Tibial artery (tissue), 4 donors: ENCODE results near the gene LARP6.
"Not testable (repeated sequence)": the region's sequence is repeated elsewhere in the genome, so short reads cannot be mapped to it uniquely, and the experiment has no call there.

Source experiments
- DNase-seq, 2 donors: peaks; one replicate each; pipeline ENCODE4 v3.0.0-alpha.2; 2019
- H3K27ac ChIP-seq, 2 donors: fragments of 200-600 bp; sonication (generic) in 1 of 2; 1 replicate in 1 of 2; 2 replicates in 1 of 2; pipeline ENCODE4 v1.5.1; 2018 to 2019; ENCODE audit warnings: mild to moderate bottlenecking in 1 of 2
- H3K27me3 ChIP-seq, 2 donors: fragments of 200-600 bp; sonication (generic) in 1 of 2; one replicate each; pipeline versions ENCODE4 v1.5.1 to v1.6.0; 2016 to 2019
- H3K36me3 ChIP-seq, 3 donors: fragments of 200-600 bp; sonication (generic) in 2 of 3; one replicate each; pipeline ENCODE4 v1.5.1; 2016 to 2019; ENCODE audit warnings: mild to moderate bottlenecking in 2 of 3
- H3K4me1 ChIP-seq, 4 donors: fragments of 200-600 bp; sonication (generic) in 2 of 4; 1 replicate in 3 of 4; 2 replicates in 1 of 4; pipeline ENCODE4 v1.5.1; 2016 to 2019
- H3K4me3 ChIP-seq, 2 donors: fragments of 200-600 bp; sonication (generic) in 1 of 2; 1 replicate in 1 of 2; 2 replicates in 1 of 2; pipeline ENCODE4 v1.5.1; 2018 to 2019; ENCODE audit warnings: mild to moderate bottlenecking in 2 of 2
- H3K9me3 ChIP-seq, 3 donors: fragments of 200-600 bp; sonication (generic) in 1 of 3; one replicate each; pipeline ENCODE4 v1.5.1; 2016 to 2019
- intact Hi-C: fragments of 100-400 bp; cut with DNase I; formaldehyde crosslinking; loops from one replicate; pipeline ENCODE4 v1.15.0; 2023; ENCODE audit warnings: low total_unique reads
- TF ChIP-seq, protein P1 (sequence below), 2 experiments: fragments of 200-600 bp in 1 of 2; fragments of 450-650 bp in 1 of 2; IDR thresholded peaks; one replicate each; pipeline ENCODE4 v1.5.1; 2017 to 2019; ENCODE audit warnings: antibody characterized with exemption in 2 of 2, mild to moderate bottlenecking in 1 of 2, moderate library complexity in 1 of 2

LARP6 gene

DNA sequence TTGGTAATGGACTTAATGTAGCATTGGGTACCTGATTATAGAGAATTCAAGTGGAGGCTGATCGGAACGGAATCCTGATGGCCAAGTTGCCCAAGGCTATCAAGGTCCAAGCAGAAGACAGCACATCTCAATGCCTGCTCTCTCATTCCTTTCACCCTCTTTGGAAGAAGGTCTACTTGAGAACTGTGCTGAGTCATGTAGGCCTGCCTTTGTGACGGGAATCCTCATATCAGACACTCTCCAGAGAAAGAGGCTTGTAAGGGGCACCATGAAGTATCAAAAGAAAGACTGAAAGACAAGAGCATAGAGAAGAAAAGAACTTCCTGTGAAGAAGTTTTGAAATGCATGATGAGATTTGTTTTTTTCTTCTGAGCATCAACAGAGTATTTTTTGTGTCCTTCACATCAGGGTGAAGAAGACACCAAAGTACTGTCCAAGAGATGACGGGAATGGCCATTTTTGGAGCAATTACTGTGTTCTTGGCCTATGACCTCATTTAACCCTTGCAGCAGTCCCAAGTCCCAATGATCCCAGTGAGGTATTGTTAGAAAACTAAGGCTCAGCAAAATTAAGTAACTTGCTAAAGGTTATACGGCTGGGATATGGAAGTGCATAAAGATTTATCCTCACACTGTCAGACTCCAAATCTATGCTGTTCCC is 13.2 kb upstream of the LARP6 start:
- no peaks in the 10 kb centered on the region for H3K27me3 ChIP-seq
- intact Hi-C loops = no loop called here
- peaks cover 0 to 10% (median 4%) of the 10 kb centered on the region in 4 donors for H3K4me1 ChIP-seq
- no peak overlapping the region for H3K4me3 ChIP-seq
- H3K9me3 ChIP-seq = no peaks in the 10 kb centered on the region
- no peak for DNase-seq
- TF ChIP-seq, protein P1, sequence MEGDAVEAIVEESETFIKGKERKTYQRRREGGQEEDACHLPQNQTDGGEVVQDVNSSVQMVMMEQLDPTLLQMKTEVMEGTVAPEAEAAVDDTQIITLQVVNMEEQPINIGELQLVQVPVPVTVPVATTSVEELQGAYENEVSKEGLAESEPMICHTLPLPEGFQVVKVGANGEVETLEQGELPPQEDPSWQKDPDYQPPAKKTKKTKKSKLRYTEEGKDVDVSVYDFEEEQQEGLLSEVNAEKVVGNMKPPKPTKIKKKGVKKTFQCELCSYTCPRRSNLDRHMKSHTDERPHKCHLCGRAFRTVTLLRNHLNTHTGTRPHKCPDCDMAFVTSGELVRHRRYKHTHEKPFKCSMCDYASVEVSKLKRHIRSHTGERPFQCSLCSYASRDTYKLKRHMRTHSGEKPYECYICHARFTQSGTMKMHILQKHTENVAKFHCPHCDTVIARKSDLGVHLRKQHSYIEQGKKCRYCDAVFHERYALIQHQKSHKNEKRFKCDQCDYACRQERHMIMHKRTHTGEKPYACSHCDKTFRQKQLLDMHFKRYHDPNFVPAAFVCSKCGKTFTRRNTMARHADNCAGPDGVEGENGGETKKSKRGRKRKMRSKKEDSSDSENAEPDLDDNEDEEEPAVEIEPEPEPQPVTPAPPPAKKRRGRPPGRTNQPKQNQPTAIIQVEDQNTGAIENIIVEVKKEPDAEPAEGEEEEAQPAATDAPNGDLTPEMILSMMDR (IDR thresholded peaks at IDR 0.05) = no peak
- no peaks in the 10 kb centered on the region for H3K36me3 ChIP-seq
- no peak overlapping the region for H3K27ac ChIP-seq

DNA sequence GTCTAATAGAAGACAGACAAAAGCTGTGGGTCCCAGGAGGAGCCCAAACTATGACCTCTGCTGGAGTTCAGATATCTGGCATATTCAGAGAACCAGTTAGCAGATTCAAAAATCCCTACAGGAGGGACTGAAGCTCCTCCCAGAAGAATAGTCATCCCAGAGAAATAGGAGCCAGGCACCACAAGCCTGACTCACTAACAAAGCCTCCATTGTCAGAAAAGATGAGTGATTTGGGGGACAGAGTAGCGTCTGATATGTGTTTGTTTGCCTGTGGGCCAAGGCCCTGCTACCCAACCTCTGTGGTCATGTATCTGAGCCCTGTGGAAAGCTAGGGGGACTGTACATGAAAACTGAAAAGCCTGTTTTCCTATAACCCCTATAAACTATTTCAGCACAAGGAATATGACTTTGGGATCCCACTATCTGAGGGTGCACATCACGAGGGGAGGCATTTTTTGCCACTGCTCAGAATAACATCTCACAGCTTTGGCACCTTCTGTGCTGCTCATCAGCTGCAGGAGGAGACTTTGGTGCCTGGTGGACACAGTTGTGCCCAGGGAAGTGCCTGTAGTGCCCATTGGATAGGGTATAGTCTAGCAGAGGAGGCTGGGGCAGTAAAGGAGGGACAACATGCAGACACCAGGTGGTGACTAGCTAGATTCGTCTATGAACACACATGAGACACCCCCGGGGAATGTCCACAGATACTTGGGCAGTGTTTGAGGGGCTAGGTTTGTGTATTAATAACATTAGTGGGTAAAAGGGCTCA is 9.7 kb upstream of the LARP6 start:
- TF ChIP-seq, protein P1 (IDR thresholded peaks at IDR 0.05) = no peak
- Histone ChIP-seq H3K27ac (no peak overlapping the region), H3K4me1 (peaks cover 0 to 10% (median 8%) of the 10 kb centered on the region in 4 donors), H3K9me3 (no peaks in the 10 kb centered on the region), H3K36me3 (no peaks in the 10 kb centered on the region), H3K27me3 (no peaks in the 10 kb centered on the region), H3K4me3 (no peak overlapping the region)
- intact Hi-C loops = no loop called here
- DNase-seq = no peak

DNA sequence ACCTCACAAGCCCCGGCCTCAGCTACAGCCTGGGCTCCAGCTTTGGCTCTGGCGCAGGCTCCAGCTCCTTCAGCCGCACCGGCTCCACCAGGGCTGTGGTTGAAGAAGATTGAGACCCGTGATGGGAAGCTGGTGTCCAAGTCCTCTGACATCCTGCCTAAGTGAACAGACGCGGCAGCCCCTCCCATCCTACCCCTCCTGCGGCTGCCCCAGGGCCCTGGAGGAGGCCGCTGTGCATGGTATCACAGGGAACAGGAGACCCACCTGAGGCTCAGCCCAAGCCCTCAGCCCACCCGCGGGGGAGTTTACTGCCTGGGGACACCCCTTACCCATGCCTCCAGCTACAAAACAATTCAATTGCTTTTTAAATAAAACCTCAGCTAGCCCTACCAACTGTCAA is 6.0 kb upstream of the LARP6 start:
- Histone ChIP-seq H3K27ac (no peak overlapping the region), H3K4me1 (peaks cover 0 to 43% (median 36%) of the 10 kb centered on the region in 4 donors), H3K4me3 (no peak overlapping the region), H3K27me3 (no peaks in the 10 kb centered on the region), H3K9me3 (no peaks in the 10 kb centered on the region), H3K36me3 (no peaks in the 10 kb centered on the region)
- TF ChIP-seq, protein P1 (IDR thresholded peaks at IDR 0.05) = no peak
- intact Hi-C loops = no loop called here
- no peak for DNase-seq

DNA sequence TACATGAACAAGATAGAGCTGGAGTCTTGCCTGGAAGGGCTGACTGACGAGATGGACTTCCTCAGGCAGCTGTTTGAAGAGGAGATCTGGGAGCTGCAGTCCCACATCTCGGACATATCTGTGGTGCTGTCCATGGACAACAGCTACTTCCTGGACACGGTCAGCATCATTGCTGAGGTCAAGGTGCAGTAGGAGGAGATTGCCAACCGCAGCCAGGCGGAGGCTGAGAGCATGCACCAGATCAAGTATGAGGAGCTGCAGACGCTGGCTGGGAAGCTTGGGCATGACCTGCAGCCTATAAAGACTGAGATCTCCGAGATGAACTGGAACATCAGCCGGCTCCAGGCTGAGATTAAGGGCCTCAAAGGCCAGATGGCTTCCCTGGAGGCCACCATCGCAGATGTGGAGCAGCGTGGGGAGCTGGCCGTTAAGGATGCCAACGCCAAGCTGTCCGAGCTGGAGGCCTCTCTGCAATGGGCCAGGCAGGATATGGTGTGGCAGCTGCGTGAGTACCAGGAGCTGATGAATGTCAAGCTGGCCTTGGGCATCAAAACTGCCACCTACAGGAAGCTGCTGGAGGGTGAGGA is 5.5 kb upstream of the LARP6 start:
- no peaks in the 10 kb centered on the region for H3K9me3 ChIP-seq
- TF ChIP-seq, protein P1 (IDR thresholded peaks at IDR 0.05) = no peak
- intact Hi-C loops = no loop called here
- no peaks in the 10 kb centered on the region for H3K36me3 ChIP-seq
- H3K4me3 ChIP-seq = no peak overlapping the region
- H3K4me1 ChIP-seq = peaks cover 0 to 47% (median 38%) of the 10 kb centered on the region in 4 donors
- H3K27me3 ChIP-seq = no peaks in the 10 kb centered on the region
- peak overlapping the region in 1 of 2 donors; percentile 90 for H3K27ac ChIP-seq
- DNase-seq = no peak

DNA sequence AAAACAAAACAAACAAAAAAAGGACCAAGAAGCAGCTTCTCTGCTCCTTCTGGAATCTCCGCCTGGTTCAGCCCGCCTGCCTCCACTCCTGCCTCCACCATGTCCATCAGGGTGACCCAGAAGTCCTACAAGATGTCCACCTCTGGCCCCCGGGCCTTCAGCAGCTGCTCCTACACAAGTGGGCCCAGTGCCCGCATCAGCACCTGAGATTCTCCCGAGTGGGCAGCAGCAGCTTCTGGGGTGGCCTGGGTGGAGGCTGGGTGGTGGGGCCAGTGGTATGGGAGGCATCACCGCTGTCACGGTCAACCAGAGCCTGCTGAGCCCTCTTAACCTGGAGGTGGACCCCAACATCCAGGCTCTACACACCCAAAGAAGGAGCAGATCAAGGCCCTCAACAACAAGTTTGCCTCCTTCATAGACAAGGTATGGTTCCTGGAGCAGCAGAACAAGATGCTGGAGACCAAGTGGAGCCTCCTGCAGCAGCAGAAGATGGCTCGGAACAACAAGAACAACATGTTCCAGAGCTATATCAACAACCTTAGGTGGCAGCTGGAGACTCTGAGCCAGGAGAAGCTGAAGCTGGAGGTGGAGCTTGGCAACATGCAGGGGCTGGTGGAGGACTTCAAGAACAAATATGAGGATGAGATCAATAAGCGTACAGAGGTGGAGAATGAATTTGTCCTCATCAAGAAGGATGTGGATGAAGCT is 4.8 kb upstream of the LARP6 start:
- H3K27me3 ChIP-seq, H3K36me3 ChIP-seq, H3K4me3 ChIP-seq, DNase-seq, H3K9me3 ChIP-seq, intact Hi-C loops: not testable (repeated sequence)
- Histone ChIP-seq H3K27ac (peak overlapping the region; percentile 7 to 90), H3K4me1 (peaks cover 0 to 47% (median 37%) of the 10 kb centered on the region in 4 donors)
